Stimulated activated CD4-positive, alpha-beta T cell treated with anti-CD3 and anti-CD28 coated beads, Interleukin-12 subunit alpha, Interleukin-12 subunit beta, amount 100 ng/mL, for 48 hours (primary cell): ENCODE results near the gene DDB1.

Experiments
- DNase-seq, 3 donors: peaks; one replicate each; pipeline ENCODE4 v3.0.0-alpha.2; 2020; ENCODE audit warnings: low read depth in 2 of 3, low spot score in 1 of 3

The DDB1 gene

DNA sequence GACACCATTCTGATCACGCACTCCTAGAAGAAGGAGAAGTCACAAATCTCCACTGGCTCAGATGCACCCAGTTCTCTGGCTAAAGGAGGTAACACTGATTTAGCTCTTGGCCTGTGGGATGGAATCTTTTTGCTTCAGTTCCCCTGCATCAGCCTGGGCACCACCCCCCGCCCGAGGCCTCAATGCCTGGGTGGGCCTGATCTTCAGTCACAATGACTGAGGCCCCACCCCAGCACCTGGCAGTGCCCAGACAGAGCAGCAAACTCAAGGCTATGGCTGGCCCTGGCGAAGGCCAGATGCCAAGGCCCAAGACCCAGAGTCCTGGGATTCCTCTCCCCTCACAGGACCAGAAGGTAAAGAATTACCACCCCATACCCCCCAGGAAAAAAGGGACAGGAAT, 23.8 kb upstream of the DDB1 start:
- DNase-seq, result no peak

DNA sequence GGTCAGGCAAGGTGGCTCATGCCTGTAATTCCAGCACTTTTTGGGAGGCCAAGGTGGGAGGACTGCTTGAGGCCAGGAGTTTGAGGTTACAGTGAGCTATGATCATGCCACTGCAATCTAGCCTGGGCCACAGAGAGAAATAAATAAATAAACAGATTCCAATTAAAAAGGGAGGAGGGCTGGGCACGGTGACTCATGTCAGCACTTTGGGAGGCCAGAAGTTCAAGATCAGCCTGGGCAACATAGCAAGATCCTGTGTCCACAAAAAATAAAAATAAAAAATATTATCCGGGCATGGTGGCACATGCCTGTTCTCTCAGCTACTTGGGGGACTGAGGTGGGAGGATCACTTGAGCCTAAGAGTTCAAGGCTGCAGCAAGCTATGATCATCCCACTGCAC, 21.3 kb upstream of the DDB1 start:
- no peak for DNase-seq

DNA sequence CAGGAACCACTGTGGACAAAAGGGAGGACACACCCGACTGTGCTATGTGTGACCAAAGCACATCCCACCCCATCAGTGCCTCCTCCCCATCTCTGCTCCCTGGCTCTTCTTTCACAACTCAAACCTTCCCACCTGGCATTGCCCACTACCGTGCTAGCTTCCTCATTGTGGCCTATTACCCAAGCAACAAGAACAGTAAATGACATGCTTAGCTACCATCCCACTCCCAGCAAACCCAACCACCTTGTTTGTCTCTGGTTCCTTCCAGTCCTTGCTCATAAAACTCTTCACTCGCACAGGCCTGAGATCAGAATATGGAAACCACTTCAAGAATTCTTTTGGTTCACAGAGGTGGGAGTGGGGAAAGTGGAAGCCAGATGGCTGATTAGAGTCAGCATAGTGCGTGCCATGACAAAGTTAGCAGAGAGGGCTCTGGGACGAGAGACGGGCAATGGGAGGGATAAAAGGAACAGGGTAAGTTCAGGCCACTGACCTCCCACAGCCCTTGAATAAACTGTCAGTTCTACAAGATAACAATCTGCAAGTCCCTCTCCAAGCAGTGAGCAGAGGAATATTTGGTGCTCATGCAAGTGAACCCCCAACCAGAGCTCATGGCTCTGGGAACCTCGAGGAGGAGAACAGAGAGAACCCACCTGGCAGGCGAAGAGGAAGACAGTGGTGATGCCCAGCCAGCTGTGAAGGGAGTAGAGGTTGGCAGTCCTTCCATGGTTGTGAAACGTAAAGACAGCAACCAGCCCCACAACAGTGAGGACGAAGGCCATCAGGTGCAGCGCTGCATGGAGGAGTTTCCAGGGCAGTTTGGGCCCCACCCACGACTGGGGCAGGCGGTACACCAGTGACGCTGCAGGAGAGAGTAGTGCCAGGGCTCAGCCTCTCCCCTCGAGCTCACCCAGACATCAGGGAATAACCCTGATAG, 20.5 kb upstream of the DDB1 start:
- no peak for DNase-seq

DNA sequence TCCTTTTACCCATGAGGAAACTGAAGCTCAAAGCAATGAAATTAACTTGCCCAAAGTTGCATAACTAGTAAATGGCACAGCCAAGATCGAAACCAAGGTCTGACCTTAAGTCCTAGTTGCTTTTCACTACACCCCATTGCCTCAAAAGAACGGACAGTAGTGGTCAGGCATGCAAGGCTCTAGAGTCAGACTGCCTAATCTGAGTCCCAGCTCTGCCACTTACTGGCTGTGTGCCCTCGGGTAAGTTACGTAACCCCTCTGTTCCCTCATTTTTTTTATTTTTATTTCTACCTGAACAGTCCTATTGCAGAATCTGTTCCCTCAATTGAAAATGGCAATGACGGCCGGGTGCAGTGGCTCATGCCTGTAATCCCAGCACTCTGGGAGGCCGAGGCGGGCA, 19.1 kb upstream of the DDB1 start:
- no peak for DNase-seq

DNA sequence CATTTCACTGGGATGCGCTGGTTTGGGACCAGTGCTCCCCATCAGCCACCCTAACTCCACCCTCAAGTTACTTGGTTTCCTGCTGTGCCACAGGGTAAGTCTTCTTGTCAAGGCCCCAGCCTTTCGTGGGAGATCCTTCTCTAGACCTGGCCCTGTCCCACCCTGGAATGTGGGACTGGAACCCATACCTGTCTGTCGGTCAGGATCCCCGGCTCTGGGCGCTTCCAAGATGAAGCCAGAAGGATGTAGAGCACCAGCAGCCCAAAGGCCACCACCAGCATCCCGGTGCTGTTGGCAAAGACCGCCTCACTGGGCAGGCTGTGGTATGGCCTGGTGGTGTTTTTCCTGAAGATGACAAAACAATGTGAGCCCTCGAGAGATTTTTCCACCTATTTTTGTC, 17.9 kb upstream of the DDB1 start:
- no peak for DNase-seq

DNA sequence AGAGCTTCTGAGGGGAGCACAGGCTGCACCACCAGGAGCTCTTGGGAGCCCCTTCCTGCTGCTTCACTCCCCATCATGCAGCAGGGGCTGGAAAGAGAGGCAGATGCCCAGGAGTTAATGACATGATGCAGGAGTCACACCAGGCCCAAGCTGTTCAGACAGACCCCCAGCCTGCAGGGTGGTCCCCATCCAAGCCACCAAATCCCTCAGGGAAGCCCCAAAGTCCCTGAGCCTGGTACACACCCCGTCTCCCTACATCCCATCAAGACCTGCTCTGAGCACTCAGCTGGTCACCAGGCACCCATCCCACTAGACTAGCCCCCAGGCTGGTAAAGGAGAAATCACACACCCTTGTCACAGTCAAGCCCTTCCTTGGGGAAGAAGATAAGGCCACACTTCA, 17.4 kb upstream of the DDB1 start:
- no peak for DNase-seq

DNA sequence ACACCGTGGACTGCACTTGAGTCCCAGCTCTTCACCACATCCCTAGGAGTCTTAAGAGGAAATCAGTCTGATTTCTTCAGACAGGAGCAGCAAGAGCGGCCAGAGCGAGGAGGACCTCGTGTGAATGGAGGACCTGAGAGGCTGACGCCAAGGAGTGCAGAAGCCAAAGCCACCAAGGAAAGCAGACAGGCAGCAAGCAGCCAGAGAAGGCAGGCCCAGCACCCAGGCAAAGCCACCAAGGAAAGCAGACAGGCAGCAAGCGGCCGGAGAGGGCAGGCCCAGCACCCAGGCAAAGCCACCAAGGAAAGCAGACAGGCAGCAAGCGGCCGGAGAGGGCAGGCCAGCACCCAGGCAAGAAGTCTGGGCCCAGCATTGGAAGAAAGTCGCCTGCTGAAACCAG, 17.0 kb upstream of the DDB1 start:
- DNase-seq, result no peak

DNA sequence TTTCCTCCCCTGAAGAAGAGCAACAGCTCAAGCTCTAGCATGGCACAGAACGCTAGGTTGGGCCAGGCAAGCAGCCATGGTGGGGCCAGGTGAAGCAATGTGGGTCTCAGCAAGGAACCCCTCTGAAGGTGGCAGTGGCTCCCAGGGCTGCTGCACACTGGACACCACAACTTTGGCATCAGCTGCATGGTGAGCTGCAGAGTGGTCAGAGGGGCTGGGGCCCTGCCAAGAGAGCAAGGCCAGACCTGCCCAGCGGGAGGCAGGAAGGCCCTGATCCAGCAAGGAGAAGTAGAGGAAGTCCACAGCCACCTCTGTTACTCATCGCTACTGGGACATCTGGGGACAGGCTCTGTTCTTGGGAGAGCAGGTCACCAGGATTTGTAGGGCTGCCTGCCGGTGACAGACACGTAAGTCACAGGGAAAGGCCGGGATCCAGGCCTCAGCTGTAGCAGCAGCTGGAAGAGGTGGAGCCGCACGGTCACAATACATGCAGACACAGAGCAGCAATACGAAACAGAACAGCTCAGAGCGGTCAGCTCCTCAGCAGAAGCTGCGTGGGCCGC, 16.4 kb upstream of the DDB1 start:
- DNase-seq, result no peak

DNA sequence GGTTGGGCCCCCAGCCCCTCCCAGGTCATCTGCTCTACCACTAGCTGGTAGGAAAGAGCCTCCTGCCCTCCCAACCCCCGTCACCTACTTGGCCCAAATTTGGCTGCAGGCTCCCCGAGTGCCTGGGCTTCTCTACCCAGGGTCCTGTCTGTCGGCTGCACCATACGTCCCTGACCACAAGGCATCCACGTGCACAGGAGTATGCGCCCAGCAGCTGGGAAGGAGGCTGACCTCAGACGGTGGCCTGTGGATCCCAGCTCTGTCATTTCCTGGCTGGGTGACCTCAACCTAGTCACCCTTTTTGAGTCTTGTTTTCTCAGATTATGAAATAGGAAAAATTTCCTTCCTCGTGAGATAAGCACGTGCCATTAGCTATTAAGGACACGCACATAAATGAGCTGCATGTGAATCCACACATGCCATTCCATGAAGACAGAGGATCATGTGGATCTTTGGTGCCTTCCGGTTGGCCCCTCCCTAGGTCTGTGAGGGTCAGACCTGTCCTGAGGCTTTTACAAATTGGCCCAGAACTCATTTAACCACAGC, 15.1 kb upstream of the DDB1 start:
- DNase-seq, result no peak

DNA sequence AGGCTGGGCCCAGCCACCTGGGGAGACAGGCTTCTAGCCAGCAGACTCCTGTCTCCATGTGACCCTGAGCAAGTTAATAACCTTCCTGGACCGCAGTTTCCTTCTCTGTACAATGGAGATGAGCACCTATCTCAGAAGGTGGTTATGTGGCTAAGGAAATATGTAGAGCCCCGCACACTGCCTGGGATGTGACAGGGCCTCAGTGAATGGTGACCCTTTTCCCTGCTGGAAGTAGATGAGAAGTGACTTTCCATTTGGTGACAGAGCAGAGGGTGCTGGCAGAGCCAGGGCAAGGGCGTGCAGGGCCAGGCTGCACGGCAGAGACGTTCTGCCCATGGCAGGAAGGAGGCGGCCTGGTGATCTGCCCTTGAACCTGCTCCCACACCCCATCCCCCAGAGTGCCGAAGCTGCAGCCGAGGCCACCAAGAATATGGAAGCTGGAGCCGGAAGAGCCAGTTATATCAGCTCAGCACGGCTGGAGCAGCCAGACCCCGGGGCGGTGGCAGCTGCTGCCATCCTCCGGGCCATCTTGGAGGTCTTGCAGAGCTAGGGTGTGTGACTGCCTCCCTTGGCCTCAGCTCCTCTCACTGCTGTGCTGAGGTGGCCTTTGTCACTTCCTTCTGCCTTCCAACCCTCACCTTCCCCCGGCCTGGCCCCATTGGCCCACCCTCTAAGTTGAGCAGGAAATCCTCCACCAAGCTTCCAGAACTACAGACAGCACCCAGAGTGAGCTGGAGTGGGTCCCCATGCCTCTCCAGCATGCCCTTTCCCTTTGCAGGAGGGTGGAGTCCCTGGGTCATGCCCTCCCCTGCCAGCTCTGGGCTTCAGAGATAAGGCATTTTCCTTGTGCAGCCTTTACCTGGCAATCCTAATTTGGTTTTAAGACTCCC, 13.3 kb upstream of the DDB1 start:
- DNase-seq, result no peak

DNA sequence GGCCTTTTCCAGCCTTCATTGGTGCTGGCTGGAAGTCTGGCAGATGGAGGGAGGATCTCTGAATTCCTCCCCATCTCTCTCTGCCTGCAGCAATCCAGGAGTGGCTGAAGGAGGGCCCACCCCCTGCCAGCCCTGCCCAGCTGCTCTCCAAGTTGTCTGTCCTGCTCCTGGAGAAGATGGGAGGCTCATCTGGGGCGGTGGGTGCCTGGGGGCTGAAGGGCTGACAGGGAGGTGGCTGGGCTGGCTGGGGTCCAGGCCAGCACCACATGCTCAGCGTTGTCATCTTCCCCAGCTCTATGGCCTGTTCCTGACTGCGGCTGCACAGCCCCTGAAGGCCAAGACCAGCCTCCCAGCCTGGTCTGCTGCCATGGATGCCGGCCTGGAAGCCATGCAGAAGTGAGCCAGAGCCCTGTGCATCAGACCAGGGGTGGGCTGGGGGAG, 12.3 kb upstream of the DDB1 start:
- no peak for DNase-seq

DNA sequence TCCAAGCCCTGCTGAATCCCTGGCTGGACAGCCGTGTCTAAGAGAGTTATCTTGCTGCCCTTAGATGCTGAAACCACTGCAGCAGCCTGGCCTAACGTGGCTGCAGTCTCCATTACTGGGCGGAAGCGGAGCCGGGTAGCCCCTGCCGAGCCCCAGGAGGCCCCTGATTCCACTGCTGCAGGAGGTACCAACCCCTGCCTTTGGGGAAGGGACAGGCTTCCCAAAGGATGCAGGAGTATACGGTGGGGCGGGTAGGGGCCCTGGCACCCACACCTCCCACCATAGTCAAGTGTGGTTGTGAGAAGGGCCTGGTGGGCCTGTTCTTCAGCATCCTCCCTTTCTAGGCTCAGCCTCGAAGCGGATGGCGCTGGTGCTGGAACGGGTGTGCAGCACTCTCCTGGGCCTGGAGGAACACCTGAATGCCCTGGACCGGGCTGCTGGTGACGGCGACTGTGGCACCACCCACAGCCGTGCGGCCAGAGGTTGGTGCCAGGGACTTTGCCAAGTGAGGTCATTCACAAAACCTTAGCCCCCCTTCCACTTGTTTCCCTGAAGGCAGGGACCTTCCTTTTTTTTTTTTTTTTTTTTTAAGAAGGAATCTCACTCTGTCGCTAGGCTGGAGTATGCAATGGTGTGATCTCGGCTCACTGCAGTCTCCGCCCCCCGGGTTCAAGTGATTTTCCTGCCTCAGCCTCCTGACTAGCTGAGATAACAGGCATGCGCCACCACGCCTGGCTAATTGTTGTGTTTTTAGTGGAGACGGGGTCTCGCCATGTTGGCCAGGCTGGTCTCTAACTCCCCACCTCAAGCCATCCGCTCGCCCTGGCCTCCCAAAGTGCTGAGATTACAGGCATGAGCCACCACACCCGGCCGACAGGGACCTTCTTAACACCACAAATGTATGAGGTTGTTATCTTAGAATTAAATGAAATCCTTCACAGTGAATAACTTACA, 11.2 kb upstream of the DDB1 start:
- DNase-seq, result no peak

DNA sequence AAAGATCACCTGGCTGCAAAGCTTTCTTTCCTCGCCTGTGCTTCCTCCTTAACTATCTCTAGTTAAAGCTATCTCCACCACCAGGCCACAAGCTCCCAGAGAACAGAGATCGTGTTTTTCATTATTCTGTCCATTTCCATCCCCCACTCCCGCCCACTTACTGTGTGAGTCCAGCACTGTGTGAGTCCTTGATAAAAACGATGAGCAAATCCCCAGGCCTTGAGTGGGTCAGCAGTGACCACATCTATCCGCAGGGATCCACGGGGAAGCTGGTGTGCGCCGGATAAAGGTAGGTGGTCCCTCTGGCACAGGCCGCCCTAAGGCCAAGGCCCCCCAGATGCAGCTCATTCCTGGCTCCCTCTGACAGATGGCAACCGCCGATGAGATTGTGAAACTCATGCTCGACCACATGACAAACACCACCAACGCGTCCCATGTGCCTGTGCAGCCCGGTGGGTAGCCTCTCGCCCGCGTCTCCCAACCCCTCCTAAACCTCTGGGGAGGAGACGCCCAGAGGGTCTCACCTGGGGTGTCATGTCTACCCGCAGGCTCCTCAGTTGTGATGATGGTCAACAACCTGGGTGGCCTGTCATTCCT, 9.4 kb upstream of the DDB1 start:
- no peak for DNase-seq

DNA sequence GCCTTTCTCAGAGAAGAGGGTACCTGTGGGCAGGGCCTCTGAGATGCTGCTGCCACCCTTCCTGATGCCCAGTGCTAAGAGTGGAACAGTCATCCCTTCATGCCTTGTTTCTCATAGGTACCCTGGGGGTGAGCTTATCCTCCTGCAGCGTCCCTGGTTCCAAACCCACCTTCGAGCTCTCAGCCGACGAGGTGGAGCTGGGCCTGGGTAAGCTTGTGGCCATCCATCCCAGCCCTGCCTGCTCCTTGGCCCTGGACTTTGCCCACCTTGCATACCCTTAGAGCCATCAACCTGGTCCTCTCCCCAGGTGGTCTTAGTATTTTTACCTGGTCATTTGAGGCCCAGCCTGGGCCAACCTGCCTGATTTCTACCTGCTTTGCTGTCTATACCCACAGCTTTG, 8.8 kb upstream of the DDB1 start:
- no peak for DNase-seq

DNA sequence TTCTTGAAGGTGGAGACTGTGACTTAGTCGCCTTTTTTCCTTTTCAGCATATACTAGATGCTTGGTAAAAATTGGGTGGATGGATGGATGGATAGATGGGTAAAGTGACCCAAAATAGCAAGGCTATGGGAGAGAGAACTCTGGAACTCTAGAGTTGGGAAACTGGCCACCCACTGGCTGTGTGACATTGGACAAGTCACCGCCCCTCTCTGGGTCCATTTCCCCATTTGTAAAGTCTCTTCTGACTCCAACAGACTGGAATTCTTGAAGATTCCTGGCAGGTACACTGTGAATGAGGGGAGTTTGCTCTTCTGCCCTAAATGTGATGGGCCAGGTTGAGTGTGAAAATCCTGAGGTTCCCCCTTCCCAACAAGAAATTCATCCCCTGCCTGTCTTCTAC, 8.1 kb upstream of the DDB1 start:
- DNase-seq, result no peak

DNA sequence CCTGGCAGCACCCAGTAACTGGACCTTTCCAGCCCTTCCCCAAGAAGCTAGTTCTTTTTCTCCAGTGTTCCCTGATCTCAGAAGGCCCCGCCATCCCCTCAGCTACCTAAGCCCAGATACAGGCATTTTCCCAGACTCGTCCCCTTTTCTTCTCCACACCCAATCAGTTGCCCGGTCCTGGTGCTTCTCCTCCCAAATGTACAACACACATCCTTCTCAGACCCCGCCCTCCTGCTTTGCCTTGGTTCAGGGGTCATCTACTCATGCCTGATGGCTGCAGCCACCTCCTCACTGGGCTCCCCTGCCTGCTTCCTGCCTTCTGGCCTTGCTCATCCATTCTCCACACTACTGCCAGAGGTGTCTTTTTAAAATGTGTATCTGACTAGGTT, 6.6 kb upstream of the DDB1 start:
- no peak for DNase-seq

DNA sequence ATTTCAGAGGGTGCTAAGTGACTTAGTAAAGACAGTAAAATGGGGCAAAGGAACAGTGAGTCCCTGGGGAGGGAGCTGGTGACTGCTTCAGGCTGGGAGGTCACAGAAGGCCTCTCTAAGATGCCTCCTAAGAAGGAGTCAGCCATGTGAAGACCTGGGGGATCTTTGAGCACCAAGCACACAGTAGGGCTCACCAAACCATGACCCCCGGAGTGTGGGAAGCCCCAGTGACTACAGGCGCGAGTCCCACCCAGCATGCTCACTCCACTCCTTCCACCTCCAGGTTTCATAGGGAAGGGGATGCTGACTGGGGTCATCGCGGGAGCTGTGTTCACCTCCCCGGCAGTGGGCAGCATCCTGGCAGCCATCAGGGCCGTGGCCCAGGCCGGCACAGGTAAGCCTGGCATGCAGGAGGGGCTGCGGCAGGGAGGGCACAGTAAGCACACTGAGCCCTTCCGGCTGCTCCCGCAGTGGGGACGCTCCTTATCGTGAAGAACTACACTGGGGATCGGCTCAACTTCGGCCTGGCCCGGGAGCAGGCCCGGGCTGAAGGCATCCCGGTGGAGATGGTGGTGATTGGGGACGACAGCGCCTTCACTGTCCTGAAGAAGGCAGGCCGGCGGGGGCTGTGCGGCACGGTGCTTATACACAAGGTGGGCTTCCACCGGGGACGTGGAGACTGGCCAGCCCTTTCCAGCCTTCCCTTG, 6.0 kb upstream of the DDB1 start:
- DNase-seq, result no peak

DNA sequence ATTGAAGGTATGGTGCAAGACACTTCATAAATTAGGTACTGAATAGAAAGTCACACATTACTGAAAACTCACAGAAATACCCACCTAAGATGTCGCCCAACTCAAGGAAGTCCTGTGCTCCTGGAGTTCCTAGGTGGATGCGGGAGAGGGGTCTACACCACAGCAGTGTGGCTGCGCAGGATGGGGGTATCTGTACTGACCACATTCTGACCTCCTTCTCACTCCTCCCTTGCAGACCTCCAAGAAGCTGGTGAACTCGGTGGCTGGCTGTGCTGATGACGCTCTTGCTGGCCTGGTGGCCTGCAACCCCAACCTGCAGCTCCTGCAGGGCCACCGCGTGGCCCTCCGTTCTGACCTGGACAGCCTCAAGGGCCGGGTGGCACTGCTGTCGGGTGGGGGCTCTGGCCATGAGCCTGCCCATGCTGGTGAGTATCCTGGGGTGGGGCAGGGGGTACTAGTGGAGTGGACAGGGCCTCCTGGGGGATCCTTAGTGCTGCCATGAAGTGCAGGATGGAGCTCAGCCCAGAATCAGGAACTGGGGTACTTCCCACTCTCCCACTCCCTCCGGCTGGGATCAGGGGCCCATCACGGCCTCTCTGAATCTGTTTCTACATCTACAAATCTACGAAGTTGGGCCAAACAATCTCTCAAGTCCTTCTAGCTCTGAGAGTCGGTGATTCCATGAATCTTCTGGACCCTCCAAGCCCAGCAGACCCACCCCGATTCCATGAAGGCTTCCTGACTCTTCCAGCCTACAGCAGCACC, 5.0 kb upstream of the DDB1 start:
- no peak for DNase-seq
